Mucosa of stomach (tissue), 1 donor: Measurements from ENCODE around the gene RBM38.

Source experiments
- H3K27me3 ChIP-seq: one replicate; pipeline ENCODE4 v1.7.0; 2013; ENCODE audit warnings: mild to moderate bottlenecking, low read length; ENCODE audit not compliant: control insufficient read depth, insufficient read depth
- H3K36me3 ChIP-seq: one replicate; pipeline ENCODE4 v1.7.0; 2013; ENCODE audit warnings: low read length; ENCODE audit not compliant: control insufficient read depth, insufficient read depth
- H3K4me1 ChIP-seq: one replicate; pipeline ENCODE4 v1.7.0; 2013; ENCODE audit warnings: mild to moderate bottlenecking, low read length; ENCODE audit not compliant: control insufficient read depth, insufficient read depth
- H3K4me3 ChIP-seq: one replicate; pipeline ENCODE4 v1.7.0; 2013; ENCODE audit warnings: low read length
- H3K9ac ChIP-seq: one replicate; pipeline ENCODE4 v1.7.0; 2013; ENCODE audit warnings: mild to moderate bottlenecking, low read length, moderate library complexity
- H3K9me3 ChIP-seq: one replicate; pipeline ENCODE4 v1.7.0; 2013; ENCODE audit warnings: mild to moderate bottlenecking, low read length, moderate library complexity; ENCODE audit not compliant: control insufficient read depth
- donor health status: Pancreatic carcinoma.

Gene RBM38

DNA sequence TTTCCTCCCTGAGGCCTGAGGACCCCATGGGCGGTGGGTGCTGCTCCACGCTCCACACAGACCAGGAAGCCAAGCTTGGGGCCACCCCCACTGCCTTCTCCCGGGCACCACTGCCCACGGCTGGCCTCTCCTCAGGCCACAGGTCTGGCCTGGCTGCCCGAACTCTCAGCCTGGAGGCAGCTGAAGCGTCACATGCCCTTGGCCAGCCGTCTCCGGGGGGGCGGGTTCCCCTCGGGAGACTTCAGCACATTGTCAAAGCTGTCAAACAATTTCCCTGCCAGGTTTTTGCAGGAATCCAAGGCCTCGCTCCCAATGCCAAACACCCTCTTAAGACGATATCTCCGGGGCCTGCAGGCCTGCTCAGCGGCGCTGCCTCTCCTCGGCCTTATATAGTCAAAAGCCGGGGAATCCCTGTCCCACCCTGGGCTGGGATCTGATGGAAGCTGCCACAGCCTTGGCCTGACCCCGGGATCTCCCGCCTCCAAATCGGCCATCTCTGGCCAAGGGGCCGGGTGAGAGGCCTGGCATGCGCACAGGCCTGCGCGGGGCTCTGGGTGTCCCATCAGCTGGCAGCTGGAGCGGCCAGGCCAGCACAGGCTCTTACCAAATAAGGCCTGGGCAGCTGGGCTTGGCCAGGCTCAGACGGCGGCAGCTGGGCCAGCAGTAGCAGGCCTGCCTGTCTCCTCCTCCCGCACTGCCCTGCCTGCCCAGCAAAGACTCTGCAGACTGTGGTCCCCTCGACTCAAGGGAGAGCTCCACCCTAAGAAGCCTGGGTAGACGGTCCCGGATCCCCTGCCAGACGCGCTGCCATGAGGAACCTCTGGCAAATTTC is 49.7 kb downstream of the RBM38 start:
- Histone ChIP-seq H3K9me3 (no peaks in the 10 kb centered on the region), H3K4me3 (no peak overlapping the region), H3K36me3 (no peaks in the 10 kb centered on the region), H3K27me3 (no peaks in the 10 kb centered on the region), H3K4me1 (peaks cover 35% of the 10 kb centered on the region), H3K9ac (peak overlapping the region; percentile 39)

- H3K9me3 ChIP-seq, result no peaks in the 10 kb centered on the region
- no peaks in the 10 kb centered on the region for H3K36me3 ChIP-seq
- no peaks in the 10 kb centered on the region for H3K27me3 ChIP-seq
- peak overlapping the region; percentile 39 for H3K9ac ChIP-seq
- H3K4me1 ChIP-seq, result peaks cover 31% of the 10 kb centered on the region
- no peak overlapping the region for H3K4me3 ChIP-seq
These were observed 50.4 kb downstream of the RBM38 start for GRCh38 chr20:57441510-57442154.

DNA sequence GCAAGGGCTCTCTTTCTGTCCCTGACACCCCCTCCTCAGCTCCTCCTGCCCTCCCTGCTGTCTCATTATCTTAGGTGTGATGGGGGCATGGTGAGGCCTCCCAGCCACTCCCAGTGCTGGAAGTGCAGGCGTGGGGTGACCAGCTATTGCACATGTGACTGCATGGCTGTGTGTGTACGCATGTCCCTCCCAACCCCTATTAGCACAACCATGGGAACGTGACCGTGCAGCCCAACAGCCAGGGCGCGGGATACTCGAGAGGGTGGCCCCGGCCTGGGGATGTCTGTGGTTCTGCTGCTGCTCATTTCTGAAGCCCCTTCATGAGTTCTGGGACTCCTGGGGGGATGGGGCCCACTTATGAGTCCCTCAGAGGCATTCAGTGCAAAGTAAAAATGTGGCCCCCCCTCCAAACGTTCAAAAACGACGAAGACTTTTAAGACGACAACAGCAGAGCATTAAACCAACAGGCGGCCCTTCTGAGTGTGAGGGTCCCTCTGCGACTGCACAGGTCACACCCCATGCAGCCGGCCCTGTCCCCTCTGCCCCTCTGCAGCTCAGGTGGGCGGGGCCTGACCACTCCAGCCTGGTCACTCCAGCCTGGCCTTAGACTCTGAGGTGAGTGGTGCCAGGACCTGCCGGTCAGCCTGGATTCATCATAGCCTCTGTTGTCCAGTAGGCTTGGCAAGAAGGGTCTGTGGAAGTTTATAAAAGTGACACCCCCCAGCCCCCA is 51.1 kb downstream of the RBM38 start:
- Histone ChIP-seq H3K9ac (no peak overlapping the region), H3K27me3 (no peaks in the 10 kb centered on the region), H3K4me1 (peaks cover 31% of the 10 kb centered on the region), H3K9me3 (no peaks in the 10 kb centered on the region), H3K4me3 (no peak overlapping the region), H3K36me3 (no peaks in the 10 kb centered on the region)

GRCh38 chr20:57442888-57443239 is 51.7 kb downstream of the RBM38 start:
- Histone ChIP-seq H3K4me3 (no peak overlapping the region), H3K36me3 (no peaks in the 10 kb centered on the region), H3K27me3 (no peaks in the 10 kb centered on the region), H3K4me1 (peaks cover 31% of the 10 kb centered on the region), H3K9ac (no peak overlapping the region), H3K9me3 (no peaks in the 10 kb centered on the region)

DNA sequence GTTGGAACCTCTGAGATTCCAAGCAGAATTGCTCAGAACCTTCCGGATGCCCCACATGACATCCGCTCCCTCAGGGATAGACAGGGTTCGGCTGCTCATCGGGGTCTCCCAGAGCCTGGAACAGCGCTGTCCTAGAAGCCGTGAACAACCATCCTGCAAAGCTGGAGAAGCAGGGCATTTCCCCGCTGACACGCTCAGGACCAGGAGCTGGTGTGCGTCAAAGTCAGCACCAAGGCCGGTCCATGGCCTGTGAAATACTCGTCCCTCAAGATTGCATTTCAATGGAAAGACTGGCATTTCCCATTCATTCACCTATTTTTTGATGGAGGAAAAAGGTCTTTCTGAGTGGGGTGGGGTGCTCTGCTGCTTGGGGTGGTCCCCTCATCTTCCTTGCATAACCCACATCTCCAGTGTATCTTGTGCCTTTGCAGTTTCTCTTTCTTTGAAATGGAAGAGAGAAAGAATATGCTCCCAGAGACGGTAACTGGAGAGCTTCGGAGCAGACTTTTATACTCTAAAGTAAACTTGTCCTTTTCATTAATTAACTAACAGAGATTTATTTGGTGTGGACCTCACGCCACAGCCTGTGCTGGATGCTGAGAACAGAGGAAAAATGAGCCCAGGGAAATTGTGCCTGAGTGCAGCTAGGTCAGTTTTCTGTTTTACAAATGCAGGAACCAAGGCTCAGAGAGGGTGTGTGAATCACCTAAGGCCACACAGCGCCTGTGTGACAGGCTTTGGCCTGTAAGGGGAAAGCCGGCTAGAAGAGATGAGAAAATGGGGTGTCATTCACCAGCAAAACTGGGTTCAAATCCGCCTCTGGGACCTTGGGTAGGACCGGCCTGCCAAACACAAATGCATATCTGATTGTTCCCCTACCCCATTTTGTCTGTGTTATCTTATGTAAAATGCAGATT is 52.4 kb downstream of the RBM38 start:
- Histone ChIP-seq H3K9ac (no peak overlapping the region), H3K9me3 (no peaks in the 10 kb centered on the region), H3K36me3 (no peaks in the 10 kb centered on the region), H3K4me3 (no peak overlapping the region), H3K4me1 (peaks cover 27% of the 10 kb centered on the region), H3K27me3 (no peaks in the 10 kb centered on the region)

GRCh38 chr20:57444394-57445048 is 53.3 kb downstream of the RBM38 start:
- H3K27me3 ChIP-seq, result no peaks in the 10 kb centered on the region
- no peak overlapping the region for H3K4me3 ChIP-seq
- H3K9ac ChIP-seq, result no peak overlapping the region
- H3K9me3 ChIP-seq, result no peaks in the 10 kb centered on the region
- no peaks in the 10 kb centered on the region for H3K36me3 ChIP-seq
- peaks cover 22% of the 10 kb centered on the region for H3K4me1 ChIP-seq

GRCh38 chr20:57445298-57445697 is 54.1 kb downstream of the RBM38 start:
- H3K9ac ChIP-seq, result no peak overlapping the region
- no peaks in the 10 kb centered on the region for H3K36me3 ChIP-seq
- H3K9me3 ChIP-seq, result no peaks in the 10 kb centered on the region
- H3K4me3 ChIP-seq, result no peak overlapping the region
- no peaks in the 10 kb centered on the region for H3K27me3 ChIP-seq
- peaks cover 14% of the 10 kb centered on the region for H3K4me1 ChIP-seq

- no peaks in the 10 kb centered on the region for H3K36me3 ChIP-seq
- peaks cover 3% of the 10 kb centered on the region for H3K27me3 ChIP-seq
- no peak overlapping the region for H3K9ac ChIP-seq
- H3K9me3 ChIP-seq, result no peaks in the 10 kb centered on the region
- H3K4me3 ChIP-seq, result no peak overlapping the region
- peaks cover 10% of the 10 kb centered on the region for H3K4me1 ChIP-seq
These were observed 54.6 kb downstream of the RBM38 start for GRCh38 chr20:57445774-57446173.

DNA sequence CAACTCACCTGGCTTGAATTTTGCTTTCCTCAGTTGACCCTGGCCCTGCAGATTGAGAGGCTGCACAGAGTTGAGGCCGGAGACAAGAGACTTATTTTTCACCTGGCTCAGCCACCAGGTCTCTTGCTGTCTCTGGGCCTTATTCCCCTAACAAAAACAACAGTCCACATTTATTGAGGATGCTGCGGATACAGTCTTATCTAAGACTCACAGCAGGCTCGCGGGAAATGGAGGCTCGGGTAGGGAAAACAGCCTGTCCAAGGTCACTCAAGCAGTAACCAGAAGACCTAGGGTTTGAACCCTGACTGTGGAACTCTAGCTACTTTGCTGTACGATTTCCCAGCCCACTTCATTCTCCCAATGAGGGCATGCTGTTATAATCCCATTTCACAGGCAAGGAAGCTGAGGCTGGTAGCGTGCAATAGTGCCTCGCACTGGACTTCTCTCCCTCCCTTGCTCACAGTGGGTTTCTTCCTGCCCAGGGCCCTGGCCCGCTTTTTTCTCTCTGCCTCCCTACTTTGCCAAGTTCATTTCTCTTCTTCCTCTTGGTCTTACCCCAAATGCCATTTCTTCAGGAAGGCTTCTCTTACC is 57.7 kb downstream of the RBM38 start:
- Histone ChIP-seq H3K9me3 (no peaks in the 10 kb centered on the region), H3K27me3 (peaks cover 5% of the 10 kb centered on the region), H3K36me3 (no peaks in the 10 kb centered on the region), H3K9ac (no peak overlapping the region), H3K4me3 (no peak overlapping the region), H3K4me1 (no peaks in the 10 kb centered on the region)

DNA sequence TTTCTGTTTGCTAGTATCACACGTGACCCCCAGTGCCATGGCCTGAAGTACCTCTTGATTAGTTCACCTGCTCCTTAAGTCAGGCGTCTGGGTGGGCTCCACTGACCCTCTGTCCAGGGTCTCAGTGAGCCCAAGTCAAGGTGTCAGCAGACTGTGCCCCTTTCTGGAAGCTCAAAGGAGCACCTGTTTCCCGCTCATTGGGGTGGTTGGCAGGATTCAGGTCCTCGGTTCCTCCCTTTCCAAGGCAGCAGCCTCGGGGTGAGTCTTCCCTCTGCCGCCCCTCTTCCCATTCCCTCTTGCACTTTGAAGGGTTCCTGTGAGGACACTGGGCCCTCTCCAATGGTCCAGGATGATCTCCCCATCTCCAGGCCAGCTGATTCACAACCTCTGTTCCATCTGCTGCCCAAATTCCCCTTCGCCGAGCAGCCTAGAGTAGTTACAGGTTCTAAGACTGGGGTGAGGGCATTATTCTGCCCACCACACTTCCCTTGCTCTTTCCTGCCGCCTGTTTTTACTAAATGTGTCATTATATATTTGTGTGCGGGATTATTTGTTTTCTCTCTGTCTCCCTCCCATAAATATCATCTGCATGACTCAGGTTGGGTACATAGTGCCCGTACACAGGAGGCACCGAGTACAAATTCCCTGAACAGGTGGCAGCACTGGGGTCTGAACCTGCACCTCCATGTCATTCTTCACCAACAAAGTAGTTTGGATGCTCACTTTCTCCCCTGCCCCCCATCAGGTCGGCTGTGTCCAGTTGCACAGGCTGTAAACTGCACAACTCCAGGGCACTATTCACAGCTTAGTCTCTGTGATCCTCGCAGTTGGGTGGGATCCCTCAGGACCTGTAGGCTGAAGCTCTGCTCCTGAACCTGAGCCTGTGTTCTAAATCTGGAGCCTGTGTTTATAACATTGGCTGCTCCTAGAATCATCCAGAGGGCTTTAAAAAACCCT is 58.5 kb downstream of the RBM38 start:
- Histone ChIP-seq H3K9ac (no peak overlapping the region), H3K4me1 (no peaks in the 10 kb centered on the region), H3K9me3 (no peaks in the 10 kb centered on the region), H3K36me3 (no peaks in the 10 kb centered on the region), H3K27me3 (peaks cover 5% of the 10 kb centered on the region), H3K4me3 (no peak overlapping the region)
